Occipital lobe (tissue), 2 donors: ENCODE results near the gene ADGRG6. TPM values are rescaled to one million over a fixed set of nuclear protein-coding genes. Genes with fewer than 3 reads are reported as not detected.
"Not testable (repeated sequence)": the region's sequence is repeated elsewhere in the genome, so short reads cannot be mapped to it uniquely, and the experiment has no call there.

Experiments used
- DNase-seq: peaks from one replicate; lab custom pipeline; 2025; lab: John Stamatoyannopoulos, UW
- total RNA-seq: library from RNA; depleted of rRNA; stranded (reverse); fragments of >200 nt; gene quantifications from one replicate; pipeline ENCODE4 v1.2.3, GENCODE V29; 2014

The ADGRG6 gene
- total RNA-seq, 1 donor from 2014 or later = 28.2 TPM

- not testable (repeated sequence) for DNase-seq
Observed at GRCh38 chr6:142346166-142346565, 44.4 kb downstream of the ADGRG6 start.

GRCh38 chr6:142349215-142349823, 47.5 kb downstream of the ADGRG6 start:
- DNase-seq = no peak

GRCh38 chr6:142350309-142350708, 48.5 kb downstream of the ADGRG6 start:
- no peak for DNase-seq

GRCh38 chr6:142353690-142354089, 51.9 kb downstream of the ADGRG6 start:
- no peak for DNase-seq

GRCh38 chr6:142354650-142355049, 52.8 kb downstream of the ADGRG6 start:
- no peak for DNase-seq

GRCh38 chr6:142355520-142356174, 53.8 kb downstream of the ADGRG6 start:
- no peak for DNase-seq

- no peak for DNase-seq
Observed at GRCh38 chr6:142356201-142356883, 54.5 kb downstream of the ADGRG6 start.

- no peak for DNase-seq
Observed at GRCh38 chr6:142356884-142357225, 55.0 kb downstream of the ADGRG6 start.

GRCh38 chr6:142357879-142358278, 56.1 kb downstream of the ADGRG6 start:
- DNase-seq = no peak

GRCh38 chr6:142359271-142359960, 57.6 kb downstream of the ADGRG6 start:
- DNase-seq = no peak

- no peak for DNase-seq
Observed at GRCh38 chr6:142361345-142361744, 59.5 kb downstream of the ADGRG6 start.

- DNase-seq = no peak
Observed at GRCh38 chr6:142361779-142362750, 60.3 kb downstream of the ADGRG6 start.

- no peak for DNase-seq
Observed at GRCh38 chr6:142367061-142367460, 65.3 kb downstream of the ADGRG6 start.

- DNase-seq = no peak
Observed at GRCh38 chr6:142367501-142368018, 65.8 kb downstream of the ADGRG6 start.

GRCh38 chr6:142369266-142369665, 67.5 kb downstream of the ADGRG6 start:
- DNase-seq = no peak

- DNase-seq = no peak
Observed at GRCh38 chr6:142372348-142372747, 70.5 kb downstream of the ADGRG6 start.

GRCh38 chr6:142373268-142374090, 71.7 kb downstream of the ADGRG6 start:
- DNase-seq = no peak

GRCh38 chr6:142374091-142374770, 72.4 kb downstream of the ADGRG6 start:
- DNase-seq = no peak

GRCh38 chr6:142374965-142375733, 73.3 kb downstream of the ADGRG6 start:
- DNase-seq = no peak
